Calu3 (cell line): Measurements from ENCODE around the gene MYL12A. TPM values are rescaled to one million over a fixed set of nuclear protein-coding genes. Genes with fewer than 3 reads are reported as not detected.

Experiments used
- BruUV-seq: library from RNA; stranded (reverse); fragments of 400-500 nt; replicated peaks from 2 replicates; lab custom pipeline; 2021; lab: Mats Ljungman, UMichigan
- CTCF ChIA-PET: fragments of 300-600 bp; sonication (Branson Sonifier 250); formaldehyde crosslinking; loops from one replicate; lab custom pipeline; 2022; ENCODE audit warnings: antibody characterized with exemption; lab: Charles Lee
- DNase-seq: peaks from one replicate; pipeline ENCODE4 v3.0.0; 2022
- H3K27ac Mint-ChIP-seq: one replicate; pipeline ENCODE4 v1.8.0; 2022; ENCODE audit warnings: mixed read lengths; ENCODE audit not compliant: unreplicated experiment
- H3K27me3 Mint-ChIP-seq: one replicate; pipeline ENCODE4 v1.8.0; 2022; ENCODE audit warnings: mixed read lengths; ENCODE audit not compliant: unreplicated experiment
- H3K36me3 Mint-ChIP-seq: one replicate; pipeline ENCODE4 v1.8.0; 2022; ENCODE audit warnings: mild to moderate bottlenecking, moderate library complexity, mixed read lengths; ENCODE audit not compliant: insufficient read depth, unreplicated experiment
- H3K4me1 Mint-ChIP-seq: one replicate; pipeline ENCODE4 v1.8.0; 2022; ENCODE audit warnings: mild to moderate bottlenecking, low read depth, mixed read lengths; ENCODE audit not compliant: unreplicated experiment
- H3K4me3 Mint-ChIP-seq: one replicate; pipeline ENCODE4 v1.8.0; 2022; ENCODE audit warnings: mild to moderate bottlenecking, low read depth, moderate library complexity, mixed read lengths; ENCODE audit not compliant: unreplicated experiment
- H3K9me3 Mint-ChIP-seq: one replicate; pipeline ENCODE4 v1.8.0; 2022; ENCODE audit warnings: low read depth, mixed read lengths; ENCODE audit not compliant: unreplicated experiment
- CTCF ChIP-seq: fragments of 200-600 bp; IDR thresholded peaks from one replicate; pipeline ENCODE4 v1.8.0; 2022; ENCODE audit warnings: antibody characterized with exemption; ENCODE audit not compliant: unreplicated experiment
- intact Hi-C: fragments of 100-400 bp; cut with micrococcal nuclease; formaldehyde crosslinking; loops from one replicate; pipeline ENCODE4 v1.10.0; 2022; ENCODE audit not compliant: unreplicated experiment
- total RNA-seq: library from RNA; stranded (reverse); gene quantifications from 2 replicates; pipeline ENCODE4 v1.2.3, GENCODE V29; 2022

MYL12A gene
- total RNA-seq, 1 experiment from 2014 or later, result 428 TPM

- intact Hi-C loops, result no loop called here
- Mint-ChIP-seq H3K4me1 (peaks cover 56% of the 10 kb centered on the region), H3K4me3 (no peak overlapping the region), H3K27me3 (no peaks in the 10 kb centered on the region), H3K27ac (peak overlapping the region; percentile 54), H3K9me3 (no peaks in the 10 kb centered on the region), H3K36me3 (peaks cover 93% of the 10 kb centered on the region)
- CTCF ChIA-PET, result no interaction called here
- no peak for DNase-seq
- no TSS peak for BruUV-seq
- no peak for TF ChIP-seq CTCF
These were observed 10.1 kb downstream of the MYL12A start for GRCh38 chr18:3257627-3258120.

GRCh38 chr18:3260995-3261372 is 13.4 kb downstream of the MYL12A start:
- no TSS peak for BruUV-seq
- peak overlapping the region; percentile 96 for H3K27ac Mint-ChIP-seq
- peaks cover 87% of the 10 kb centered on the region for H3K36me3 Mint-ChIP-seq
- H3K9me3 Mint-ChIP-seq, result no peaks in the 10 kb centered on the region
- TF ChIP-seq CTCF, result no peak
- intact Hi-C loops, result no loop called here
- DNase-seq, result no peak
- no peaks in the 10 kb centered on the region for H3K27me3 Mint-ChIP-seq
- peaks cover 60% of the 10 kb centered on the region for H3K4me1 Mint-ChIP-seq
- peak overlapping the region; percentile 81 for H3K4me3 Mint-ChIP-seq
- CTCF ChIA-PET, result no interaction called here

GRCh38 chr18:3261373-3262233 is 14.0 kb downstream of the MYL12A start, which contains the start of gene MYL12B:
Gene MYL12B, plus strand, starts transcription at chr18:3262133. Its CDS starts 10,766 bp downstream, at chr18:3272899.
- intact Hi-C loops, result no loop called here
- H3K36me3 Mint-ChIP-seq, result peaks cover 85% of the 10 kb centered on the region
- H3K9me3 Mint-ChIP-seq, result no peaks in the 10 kb centered on the region

More at GRCh38 chr18:3261373-3262233, 14.0 kb downstream of the MYL12A start, which contains the start of gene MYL12B:
- Mint-ChIP-seq H3K27ac (peak within 1 kb of the TSS; percentile 96), H3K4me3 (peak within 1 kb of the TSS; percentile 81), H3K27me3 (no peaks in the 10 kb centered on the region), H3K4me1 (peaks cover 60% of the 10 kb centered on the region)
- TSS peak; percentile 91 for BruUV-seq
- TF ChIP-seq CTCF, result no peak
- DNase-seq, result peak; percentile 89
- CTCF ChIA-PET, result no interaction called here
